ENCODE measurements around the gene KCND2. TPM values are rescaled to one million over a fixed set of nuclear protein-coding genes. Genes with fewer than 3 reads are reported as not detected.
A peak's percentile ranks its signal among the peaks of the same experiment; 100 is the strongest.

The KCND2 gene
- total RNA-seq, 1 experiment from 2014 or later: 0.72 TPM

GRCh38 chr7:120733835-120734234, 460.9 kb downstream of the KCND2 start:
- H3K9me2 ChIP-seq (ENCODE audit: insufficient read depth): no peaks in the 10 kb centered on the region
- no peak overlapping the region for H3K4me2 ChIP-seq
- H4K20me1 ChIP-seq (ENCODE audit: insufficient read depth): no peaks in the 10 kb centered on the region
- H3K36me3 ChIP-seq (ENCODE audit: low read depth): no peaks in the 10 kb centered on the region
- H3K4me3 ChIP-seq: no peak overlapping the region
- CTCF ChIA-PET: no interaction called here
- TF ChIP-seq EZH2 (IDR thresholded peaks at IDR 0.05; ENCODE audit: low read depth): no peak
- TF ChIP-seq CTCF (conservative IDR thresholded peaks at IDR 0.05): no peak
- intact Hi-C loops (cut with micrococcal nuclease; ENCODE audit: unreplicated experiment): loop anchor here (2.0 to 5.0 kb wide), 2 partner anchors 209 to 327 kb away; no protein-coding TSS in a partner anchor
- POLR2A ChIA-PET (ENCODE audit: unreplicated experiment): no interaction called here
- no peaks in the 10 kb centered on the region for H3K27me3 ChIP-seq (ENCODE audit: insufficient read depth, low read depth)
- H2AFZ ChIP-seq: no peak overlapping the region
- no peaks in the 10 kb centered on the region for H3K4me1 ChIP-seq (replicated peaks; ENCODE audit: insufficient read depth)
- no peak for DNase-seq
- H3K27ac ChIP-seq: no peak overlapping the region
- no peaks in the 10 kb centered on the region for H3K79me2 ChIP-seq (ENCODE audit: low read depth)
- BruUV-seq (replicated peaks): no TSS peak
- no peaks in the 10 kb centered on the region for H3F3A ChIP-seq (ENCODE audit: insufficient read depth, low read depth)
- H3K9me3 ChIP-seq (ENCODE audit: insufficient read depth, low read depth): no peaks in the 10 kb centered on the region; the same call in none of the 2 replicates

- Histone ChIP-seq H2AFZ (no peak overlapping the region), H3K4me3 (no peak overlapping the region), H3K27ac (no peak overlapping the region), H3F3A (ENCODE audit: insufficient read depth, low read depth) (no peaks in the 10 kb centered on the region), H3K36me3 (ENCODE audit: low read depth) (no peaks in the 10 kb centered on the region), H4K20me1 (ENCODE audit: insufficient read depth) (no peaks in the 10 kb centered on the region), H3K4me1 (replicated peaks; ENCODE audit: insufficient read depth) (no peaks in the 10 kb centered on the region), H3K4me2 (no peak overlapping the region), H3K9me3 (ENCODE audit: insufficient read depth, low read depth) (no peaks in the 10 kb centered on the region; the same call in none of the 2 replicates), H3K27me3 (ENCODE audit: insufficient read depth, low read depth) (no peaks in the 10 kb centered on the region), H3K9me2 (ENCODE audit: insufficient read depth) (no peaks in the 10 kb centered on the region), H3K79me2 (ENCODE audit: low read depth) (no peaks in the 10 kb centered on the region)
- ChIA-PET POLR2A (ENCODE audit: unreplicated experiment) (no interaction called here), CTCF (no interaction called here)
- TF ChIP-seq EZH2 (IDR thresholded peaks at IDR 0.05; ENCODE audit: low read depth) (no peak), CTCF (conservative IDR thresholded peaks at IDR 0.05) (no peak)
- no TSS peak for BruUV-seq (replicated peaks)
- DNase-seq: no peak
- intact Hi-C loops (cut with micrococcal nuclease; ENCODE audit: unreplicated experiment): no loop called here
These were observed 462.8 kb downstream of the KCND2 start for GRCh38 chr7:120735791-120736190.

GRCh38 chr7:120738816-120739215, 465.8 kb downstream of the KCND2 start:
- Histone ChIP-seq H3K4me1 (replicated peaks; ENCODE audit: insufficient read depth) (peaks cover 10% of the 10 kb centered on the region), H3K79me2 (ENCODE audit: low read depth) (no peaks in the 10 kb centered on the region), H3K9me3 (ENCODE audit: insufficient read depth, low read depth) (no peaks in the 10 kb centered on the region), H3K36me3 (ENCODE audit: low read depth) (no peaks in the 10 kb centered on the region), H3K27ac (no peak overlapping the region), H2AFZ (peak overlapping the region; percentile 59; the same call in 1 of the 2 replicates), H3K4me3 (no peak overlapping the region), H3F3A (ENCODE audit: insufficient read depth, low read depth) (no peaks in the 10 kb centered on the region), H3K27me3 (ENCODE audit: insufficient read depth, low read depth) (no peaks in the 10 kb centered on the region), H3K4me2 (no peak overlapping the region), H4K20me1 (ENCODE audit: insufficient read depth) (no peaks in the 10 kb centered on the region), H3K9me2 (ENCODE audit: insufficient read depth) (no peaks in the 10 kb centered on the region)
- ChIA-PET POLR2A (ENCODE audit: unreplicated experiment) (no interaction called here), CTCF (no interaction called here)
- BruUV-seq (replicated peaks): no TSS peak
- no peak for TF ChIP-seq EZH2 (IDR thresholded peaks at IDR 0.05; ENCODE audit: low read depth)
- no peak for TF ChIP-seq CTCF (conservative IDR thresholded peaks at IDR 0.05)
- intact Hi-C loops (cut with micrococcal nuclease; ENCODE audit: unreplicated experiment): no loop called here
- no peak for DNase-seq
